BE2C (cell line): ENCODE data around the gene SRGAP3.
"Not testable (repeated sequence)": the region's sequence is repeated elsewhere in the genome, so short reads cannot be mapped to it uniquely, and the experiment has no call there.

Source experiments
- DNase-seq: peaks from one replicate; pipeline ENCODE4 v3.0.0-alpha.2; 2020
- H3K27me3 ChIP-seq: fragments of 250-450 bp; sonication (Bioruptor Pico); 2 replicates; pipeline ENCODE4 v1.5.1; 2020; ENCODE audit warnings: mild to moderate bottlenecking
- H3K36me3 ChIP-seq: fragments of 250-450 bp; sonication (Bioruptor Pico); 2 replicates; pipeline ENCODE4 v1.5.1; 2020; ENCODE audit warnings: mild to moderate bottlenecking
- H3K4me1 ChIP-seq: fragments of 250-450 bp; sonication (Bioruptor Pico); 2 replicates; pipeline ENCODE4 v1.5.1; 2020
- H3K4me3 ChIP-seq: 2 replicates; pipeline ENCODE4 v1.5.1; 2011; ENCODE audit warnings: low read depth, low read length
- H3K9me3 ChIP-seq: fragments of 250-450 bp; sonication (Bioruptor Pico); 2 replicates; pipeline ENCODE4 v1.5.1; 2020
- CTCF ChIP-seq: IDR thresholded peaks from 2 replicates; pipeline ENCODE4 v1.5.1; 2012; ENCODE audit warnings: mild to moderate bottlenecking, low read depth, low read length

SRGAP3 gene

DNA sequence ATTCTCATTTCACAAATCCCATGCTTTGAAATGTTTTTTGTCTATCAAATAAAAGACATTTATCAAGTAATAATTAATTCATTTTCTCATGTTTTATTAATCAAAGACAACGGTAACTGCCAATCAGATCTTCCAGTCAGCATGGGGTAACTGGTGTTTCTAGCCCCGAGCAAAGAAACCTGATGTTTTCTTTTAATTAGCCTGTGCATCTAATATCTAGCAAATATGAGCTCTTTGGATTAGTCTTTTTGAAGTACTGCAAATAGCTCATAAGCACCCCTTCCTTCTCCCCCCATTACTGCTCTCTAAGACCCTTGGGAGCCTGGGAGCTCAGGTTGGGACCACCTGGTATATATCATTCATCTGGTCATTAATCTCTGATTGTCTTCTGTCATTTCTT is 43.1 kb upstream of the SRGAP3 start:
- no peak for DNase-seq
- no peaks in the 10 kb centered on the region for H3K36me3 ChIP-seq
- no peak for TF ChIP-seq CTCF
- no peaks in the 10 kb centered on the region for H3K9me3 ChIP-seq
- H3K27me3 ChIP-seq: no peaks in the 10 kb centered on the region
- no peaks in the 10 kb centered on the region; the same call in 1 of the 2 replicates for H3K4me1 ChIP-seq
- no peak overlapping the region for H3K4me3 ChIP-seq

DNA sequence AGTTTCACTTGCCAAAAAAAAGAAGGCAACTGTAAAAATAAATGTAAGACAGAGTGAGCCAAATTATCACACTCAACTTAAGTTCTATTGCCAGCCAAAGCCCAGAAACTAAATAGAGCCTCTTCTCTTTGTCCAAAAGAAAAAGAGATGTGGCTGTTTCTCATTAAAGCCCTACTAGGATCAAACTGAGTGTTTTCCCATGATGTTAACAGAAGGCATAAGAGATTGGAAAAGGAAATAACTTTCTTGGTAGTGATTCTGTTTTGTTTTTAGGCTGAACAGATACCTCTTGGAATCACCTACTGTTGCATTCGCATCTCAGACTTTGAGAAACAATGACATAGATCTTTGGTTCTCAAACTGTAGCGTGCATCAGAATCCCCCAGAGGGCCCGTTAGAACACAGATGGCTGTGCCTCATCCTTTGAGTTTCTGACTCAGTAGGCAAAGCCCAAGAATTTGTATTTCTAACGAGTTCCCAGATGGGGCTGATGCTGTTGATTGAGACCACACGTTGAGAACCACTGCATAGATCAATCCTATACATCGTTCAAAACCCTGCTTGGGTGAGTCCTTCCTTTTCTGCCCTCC is 42.5 kb upstream of the SRGAP3 start:
- no peak for DNase-seq
- Histone ChIP-seq H3K4me1 (no peaks in the 10 kb centered on the region; the same call in 1 of the 2 replicates), H3K27me3 (no peaks in the 10 kb centered on the region), H3K36me3 (no peaks in the 10 kb centered on the region), H3K9me3 (no peaks in the 10 kb centered on the region), H3K4me3 (no peak overlapping the region)
- TF ChIP-seq CTCF: no peak

DNA sequence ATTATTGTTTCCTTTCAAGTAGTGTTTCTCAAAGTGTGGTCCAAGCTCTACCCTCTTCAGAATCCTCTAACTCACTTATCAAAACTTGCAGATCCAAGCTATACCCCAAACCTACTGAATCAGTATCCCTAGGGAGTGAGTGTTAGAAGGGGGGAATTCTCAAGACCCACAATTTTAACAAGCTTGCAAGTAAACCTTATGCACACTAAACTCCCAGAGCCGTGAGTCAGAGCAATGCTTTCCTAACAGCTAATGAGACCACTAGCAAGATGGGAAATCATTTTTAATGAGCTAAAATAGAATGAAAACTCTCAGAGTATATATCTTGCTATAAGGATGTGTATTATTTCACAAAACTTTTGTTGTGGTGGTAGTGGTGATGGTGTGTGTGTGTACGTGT is 41.1 kb upstream of the SRGAP3 start:
- H3K4me3 ChIP-seq: no peak overlapping the region
- H3K36me3 ChIP-seq: no peaks in the 10 kb centered on the region
- TF ChIP-seq CTCF: no peak
- H3K4me1 ChIP-seq: no peaks in the 10 kb centered on the region; the same call in 1 of the 2 replicates
- DNase-seq: no peak
- no peaks in the 10 kb centered on the region for H3K27me3 ChIP-seq
- no peaks in the 10 kb centered on the region for H3K9me3 ChIP-seq

GRCh38 chr3:9281533-9281932 is 32.1 kb upstream of the SRGAP3 start:
- not testable (repeated sequence) for H3K4me3 ChIP-seq, H3K4me1 ChIP-seq, DNase-seq, H3K9me3 ChIP-seq, H3K27me3 ChIP-seq, H3K36me3 ChIP-seq

- no peak overlapping the region for H3K4me3 ChIP-seq
- no peaks in the 10 kb centered on the region for H3K36me3 ChIP-seq
- TF ChIP-seq CTCF: no peak
- H3K9me3 ChIP-seq: no peaks in the 10 kb centered on the region
- no peaks in the 10 kb centered on the region for H3K4me1 ChIP-seq
- H3K27me3 ChIP-seq: no peaks in the 10 kb centered on the region
- DNase-seq: no peak
Measured at GRCh38 chr3:9280451-9281219, 31.2 kb upstream of the SRGAP3 start.

GRCh38 chr3:9279966-9280365 is 30.5 kb upstream of the SRGAP3 start:
- no peak for TF ChIP-seq CTCF

More at GRCh38 chr3:9279966-9280365, 30.5 kb upstream of the SRGAP3 start:
- no peaks in the 10 kb centered on the region for H3K27me3 ChIP-seq
- DNase-seq: no peak
- no peak overlapping the region for H3K4me3 ChIP-seq
- no peaks in the 10 kb centered on the region for H3K36me3 ChIP-seq
- H3K4me1 ChIP-seq: no peaks in the 10 kb centered on the region
- no peaks in the 10 kb centered on the region for H3K9me3 ChIP-seq
